HL-60/S4 treated with retinoic acid at 250 ng/mL for 4 days and 3 days (cell line): ENCODE data around the gene CRACR2B.

ENCODE experiments used
- in situ Hi-C: fragments of 300-500 bp; cut with MboI; formaldehyde crosslinking; loops from 2 replicates; pipeline ENCODE4 v1.7.0; 2022; ENCODE audit warnings: low sequenced_read_pairs

CRACR2B gene

GRCh38 chr11:850775-851763 is 23.4 kb downstream of the CRACR2B start:
- in situ Hi-C loops = loop anchor here (25.0 kb wide), 1 partner anchor 186 kb away; the partner anchor contains the start of gene MUC6

GRCh38 chr11:852762-853161 is 25.0 kb downstream of the CRACR2B start:
- in situ Hi-C loops = loop anchor here (25.0 kb wide), 1 partner anchor 185 kb away; the partner anchor contains the start of gene MUC6

- in situ Hi-C loops = loop anchor here (25.0 kb wide), 1 partner anchor 183 kb away; the partner anchor contains the start of gene MUC6
Observed at GRCh38 chr11:853682-854448, 26.1 kb downstream of the CRACR2B start.

- in situ Hi-C loops = loop anchor here (25.0 kb wide), 1 partner anchor 183 kb away; the partner anchor contains the start of gene MUC6
Observed at GRCh38 chr11:854601-855329, 27.0 kb downstream of the CRACR2B start.

GRCh38 chr11:855330-855674 is 27.6 kb downstream of the CRACR2B start:
- in situ Hi-C loops = loop anchor here (25.0 kb wide), 1 partner anchor 182 kb away; the partner anchor contains the start of gene MUC6

- in situ Hi-C loops = loop anchor here (25.0 kb wide), 1 partner anchor 182 kb away; the partner anchor contains the start of gene MUC6
Observed at GRCh38 chr11:855796-856195, 28.1 kb downstream of the CRACR2B start.

- in situ Hi-C loops = loop anchor here (25.0 kb wide), 1 partner anchor 181 kb away; the partner anchor contains the start of gene MUC6
Observed at GRCh38 chr11:856397-856796, 28.7 kb downstream of the CRACR2B start.

GRCh38 chr11:858053-858761 is 30.5 kb downstream of the CRACR2B start:
- in situ Hi-C loops = loop anchor here (25.0 kb wide), 1 partner anchor 179 kb away; the partner anchor contains the start of gene MUC6

- in situ Hi-C loops = loop anchor here (25.0 kb wide), 1 partner anchor 178 kb away; the partner anchor contains the start of gene MUC6
Observed at GRCh38 chr11:858762-859339, 31.1 kb downstream of the CRACR2B start.

DNA sequence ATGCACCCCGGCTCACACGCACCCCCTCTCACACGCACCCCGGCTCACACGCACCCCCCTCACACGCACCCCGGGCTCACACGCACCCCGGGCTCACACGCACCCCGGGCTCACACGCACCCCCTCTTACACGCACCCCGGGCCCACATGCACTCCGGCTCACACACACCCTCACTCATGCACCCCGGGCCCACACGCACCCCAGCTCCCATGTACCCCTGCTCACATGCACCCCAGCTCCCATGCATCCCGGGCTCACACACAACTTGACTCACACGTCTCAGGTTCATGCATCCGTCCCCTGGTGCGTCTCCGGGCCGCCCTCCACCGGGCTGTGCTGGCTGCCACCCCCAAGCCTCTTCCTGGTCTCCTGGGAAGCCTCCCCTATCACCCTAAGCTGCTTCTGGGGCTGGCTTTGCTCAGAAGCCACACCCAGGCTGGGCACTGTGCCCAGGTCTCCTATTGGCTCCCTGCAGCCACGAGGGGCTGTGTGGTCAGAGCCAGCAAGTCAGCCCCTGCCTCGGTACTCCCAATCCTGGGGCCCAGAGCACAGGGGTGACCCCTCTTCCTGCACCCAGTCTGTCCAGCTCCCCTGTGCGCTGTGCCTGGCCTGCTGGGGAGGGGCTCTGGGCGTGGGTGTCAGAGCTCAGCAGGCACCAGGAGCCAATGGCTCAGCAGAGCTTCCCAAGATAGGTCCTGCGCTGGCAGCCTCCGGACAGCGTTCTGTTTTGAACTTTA is 31.8 kb downstream of the CRACR2B start:
- in situ Hi-C loops = loop anchor here (25.0 kb wide), 1 partner anchor 178 kb away; the partner anchor contains the start of gene MUC6

- in situ Hi-C loops = loop anchor here (25.0 kb wide), 1 partner anchor 177 kb away; the partner anchor contains the start of gene MUC6
Observed at GRCh38 chr11:860234-861104, 32.8 kb downstream of the CRACR2B start.

DNA sequence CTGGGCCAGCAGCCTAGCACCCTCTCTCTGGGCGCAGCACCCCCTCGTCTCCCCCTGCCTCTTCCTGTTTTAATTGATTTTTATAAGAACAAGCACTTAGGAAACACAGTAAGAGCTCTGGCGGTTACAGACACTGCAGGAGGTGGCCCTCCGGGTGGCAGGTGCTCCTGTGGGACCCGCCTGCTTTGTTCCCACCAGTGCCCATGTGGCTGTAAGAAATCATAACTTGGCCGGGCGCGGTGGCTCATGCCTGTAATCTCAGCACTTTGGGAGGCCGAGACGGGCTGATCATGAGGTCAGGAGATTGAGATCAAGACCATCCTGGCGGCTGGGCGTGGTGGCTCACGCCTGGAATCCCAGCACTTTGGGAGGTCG is 33.4 kb downstream of the CRACR2B start:
- in situ Hi-C loops = loop anchor here (25.0 kb wide), 1 partner anchor 176 kb away; the partner anchor contains the start of gene MUC6

DNA sequence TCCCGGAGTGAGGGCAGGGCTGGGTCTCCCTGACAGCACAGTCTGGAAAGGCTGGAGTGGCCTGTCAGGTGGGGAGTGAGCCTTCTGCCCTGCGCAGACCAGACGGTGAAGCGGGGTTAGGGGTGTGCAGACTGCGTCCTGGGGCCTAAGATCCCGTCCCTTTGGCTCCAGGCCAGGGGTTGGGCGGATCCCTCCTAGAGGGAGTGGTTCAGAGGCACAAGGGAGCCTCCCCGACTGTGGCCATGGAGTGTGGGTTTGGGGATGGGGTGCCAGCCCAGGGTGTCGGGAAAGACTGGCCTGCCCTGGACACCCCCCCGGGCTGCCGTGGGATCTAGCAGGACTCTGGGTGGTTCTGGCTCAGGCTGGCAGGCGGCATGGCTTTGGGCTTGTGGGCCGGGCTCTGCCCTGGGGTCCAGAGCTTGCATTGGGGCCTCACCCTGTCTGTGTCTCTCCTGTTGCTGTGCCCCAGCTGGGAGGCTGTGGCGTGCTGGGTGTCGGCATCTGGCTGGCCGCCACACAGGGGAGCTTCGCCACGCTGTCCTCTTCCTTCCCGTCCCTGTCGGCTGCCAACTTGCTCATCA is 34.5 kb downstream of the CRACR2B start:
- in situ Hi-C loops = loop anchor here (25.0 kb wide), 1 partner anchor 175 kb away; the partner anchor contains the start of gene MUC6

GRCh38 chr11:862696-863022 is 34.9 kb downstream of the CRACR2B start:
- in situ Hi-C loops = loop anchor here (25.0 kb wide), 1 partner anchor 175 kb away; the partner anchor contains the start of gene MUC6

DNA sequence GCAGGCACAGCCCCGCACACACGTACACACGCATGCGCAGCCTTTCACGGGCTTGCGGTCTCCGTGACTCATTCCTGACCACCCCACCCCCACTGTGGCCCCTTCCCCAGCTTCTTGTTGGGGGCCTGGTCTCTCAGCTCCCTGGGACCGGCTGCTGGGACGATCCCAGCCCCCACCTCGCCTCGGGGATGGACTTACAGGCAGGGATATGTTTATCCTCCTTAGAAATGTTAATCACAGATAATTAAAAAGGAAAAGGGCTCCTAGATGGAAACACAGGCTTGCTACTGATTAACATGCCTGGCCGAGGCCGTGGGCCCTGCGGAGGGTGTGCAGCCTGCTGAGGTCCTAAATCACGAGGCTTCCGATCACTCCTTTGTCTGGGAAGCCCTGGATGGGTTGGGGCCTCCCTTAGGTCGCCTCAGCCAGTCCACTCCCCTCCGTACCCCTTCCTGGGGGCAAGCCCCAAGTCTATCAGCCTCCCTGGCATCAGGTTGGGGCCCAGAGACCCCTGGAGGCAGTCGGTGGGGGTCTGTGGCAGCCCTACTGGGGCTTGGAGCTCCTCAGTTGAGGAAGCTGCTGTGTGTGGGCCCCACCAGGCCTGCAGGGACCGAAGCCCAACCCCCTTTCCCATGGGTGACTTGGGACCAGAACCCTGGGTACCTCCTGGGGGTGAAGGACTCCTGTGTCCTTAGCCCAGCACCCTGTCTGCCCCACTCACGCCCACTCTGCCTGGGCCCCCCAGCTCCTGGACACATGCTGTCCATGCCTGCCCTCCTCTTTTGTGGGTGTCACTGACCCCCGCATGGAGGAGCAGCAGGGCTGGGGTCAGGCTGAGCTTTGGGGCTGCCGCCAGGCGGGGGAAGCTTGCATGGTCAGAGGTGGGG is 35.5 kb downstream of the CRACR2B start:
- in situ Hi-C loops = loop anchor here (25.0 kb wide), 1 partner anchor 174 kb away; the partner anchor contains the start of gene MUC6
